SK-N-SH (cell line): Measurements from ENCODE around the gene PRELID3B. TPM values are rescaled to one million over a fixed set of nuclear protein-coding genes. Genes with fewer than 3 reads are reported as not detected.

Source experiments
- CTCF ChIA-PET: fragments of 300-600, 350-600 bp; formaldehyde crosslinking; extraction: SDS; loops from one replicate; lab custom pipeline; 2021; lab: Yijun Ruan, JAX
- POLR2A ChIA-PET: fragments of 350-600 bp; sonication (Branson Sonifier 250); formaldehyde crosslinking; extraction: SDS; loops from one replicate; lab custom pipeline; 2020; ENCODE audit warnings: antibody characterized with exemption, inconsistent platforms; lab: Yijun Ruan, JAX
- DNase-seq: peaks from one replicate; pipeline ENCODE4 v3.0.0; 2012
- H2AFZ ChIP-seq: fragments of 200-600 bp; sonication (generic); 2 replicates; pipeline ENCODE4 v1.8.1; 2016; ENCODE audit warnings: antibody characterized with exemption, mild to moderate bottlenecking, low read depth
- H3F3A ChIP-seq: fragments of 200-600 bp; sonication (generic); replicated peaks from 2 replicates; pipeline ENCODE3; 2016; ENCODE audit warnings: antibody characterized with exemption, mild to moderate bottlenecking; ENCODE audit not compliant: insufficient read depth
- H3K27ac ChIP-seq, 2 experiments: fragments of 200-500 bp in 1 of 2; fragments of 200-600 bp in 1 of 2; sonication (Bioruptor generic) in 1 of 2; sonication (generic), shearing (Covaris generic) in 1 of 2; 2 replicates each; pipeline versions ENCODE4 v1.5.1 to v1.6.1; 2014 to 2016; ENCODE audit warnings: low read depth in 2 of 2, inconsistent platforms in 1 of 2, low read length in 1 of 2, mild to moderate bottlenecking in 1 of 2, mixed read lengths in 1 of 2
- H3K27me3 ChIP-seq: fragments of 200-600 bp; sonication (generic), shearing (Covaris generic); 2 replicates; pipeline ENCODE4 v1.6.1; 2016; ENCODE audit warnings: mixed run types; ENCODE audit not compliant: insufficient read depth
- H3K36me3 ChIP-seq, 2 experiments: fragments of 200-500 bp in 1 of 2; fragments of 200-600 bp in 1 of 2; sonication (Bioruptor generic) in 1 of 2; sonication (generic) in 1 of 2; replicated peaks in 1 of 2; 2 replicates each; pipeline versions ENCODE3 to v1.5.1; 2014 to 2016; ENCODE audit warnings: low read length in 1 of 2, mild to moderate bottlenecking in 1 of 2; ENCODE audit not compliant: insufficient read depth in 2 of 2, control insufficient read depth in 1 of 2
- H3K4me1 ChIP-seq, 2 experiments: fragments of 200-500 bp in 1 of 2; fragments of 200-600 bp in 1 of 2; sonication (Bioruptor generic) in 1 of 2; sonication (generic), shearing (Covaris generic) in 1 of 2; 2 replicates each; pipeline versions ENCODE4 v1.5.1 to v1.6.1; 2014 to 2016; ENCODE audit warnings: low read depth in 1 of 2, low read length in 1 of 2, mixed run types in 1 of 2; ENCODE audit not compliant: insufficient read depth in 2 of 2, control insufficient read depth in 1 of 2
- H3K4me2 ChIP-seq: fragments of 200-600 bp; sonication (generic), shearing (Covaris generic); 2 replicates; pipeline ENCODE4 v1.6.1; 2017; ENCODE audit warnings: mixed run types
- H3K4me3 ChIP-seq, 2 experiments: fragments of 200-500 bp in 1 of 2; fragments of 200-600 bp in 1 of 2; sonication (Bioruptor generic) in 1 of 2; sonication (generic), shearing (Covaris generic) in 1 of 2; 2 replicates each; pipeline versions ENCODE4 v1.5.1 to v1.8.1; 2014 to 2016; ENCODE audit warnings: low read depth in 2 of 2, inconsistent platforms in 1 of 2, low read length in 1 of 2, mild to moderate bottlenecking in 1 of 2, mixed read lengths in 1 of 2, moderate library complexity in 1 of 2
- H3K79me2 ChIP-seq: fragments of 200-600 bp; sonication (generic); 2 replicates; pipeline ENCODE4 v1.8.1; 2017; ENCODE audit warnings: mild to moderate bottlenecking; ENCODE audit not compliant: insufficient read depth
- H3K9ac ChIP-seq: fragments of 200-600 bp; sonication (generic); 2 replicates; pipeline ENCODE4 v1.6.1; 2017; ENCODE audit warnings: mixed run types
- H3K9me2 ChIP-seq: fragments of 200-600 bp; sonication (generic); 2 replicates; pipeline ENCODE4 v1.6.1; 2017; ENCODE audit warnings: mixed run types
- H3K9me3 ChIP-seq: fragments of 200-600 bp; sonication (generic); 2 replicates; pipeline ENCODE4 v1.6.1; 2017; ENCODE audit warnings: mixed run types, mild to moderate bottlenecking, moderate library complexity
- H4K20me1 ChIP-seq: fragments of 200-600 bp; sonication (generic); 2 replicates; pipeline ENCODE4 v1.6.1; 2017; ENCODE audit warnings: mild to moderate bottlenecking, mixed run types; ENCODE audit not compliant: insufficient read depth
- CHD2 ChIP-seq: fragments of 150-350 bp; IDR thresholded peaks from 2 replicates; pipeline ENCODE4 v1.6.1; 2018; ENCODE audit warnings: low read length; ENCODE audit not compliant: partially characterized antibody
- ELF1 ChIP-seq: IDR thresholded peaks from 2 replicates; pipeline ENCODE4 v1.4.0; 2012
- EP300 ChIP-seq, 2 experiments: IDR thresholded peaks; 2 replicates each; pipeline versions ENCODE4 v1.4.0 to v1.6.1; 2012; ENCODE audit warnings: borderline replicate concordance in 1 of 2, low read depth in 1 of 2, low read length in 1 of 2
- FOSL2 ChIP-seq: IDR thresholded peaks from 2 replicates; pipeline ENCODE4 v1.4.0; 2012; ENCODE audit warnings: low read depth, mild to moderate bottlenecking, moderate library complexity, borderline replicate concordance
- MAX ChIP-seq: IDR thresholded peaks from 2 replicates; pipeline ENCODE4 v1.4.0; 2012; ENCODE audit warnings: low read depth
- MEF2A ChIP-seq: IDR thresholded peaks from 2 replicates; pipeline ENCODE4 v1.4.0; 2012; ENCODE audit warnings: low read depth, borderline replicate concordance
- MXI1 ChIP-seq: IDR thresholded peaks from 2 replicates; pipeline ENCODE4 v1.6.1; 2012; ENCODE audit warnings: mild to moderate bottlenecking, low read depth, low read length, improper control_type of control experiment
- NFIC ChIP-seq: IDR thresholded peaks from 2 replicates; pipeline ENCODE4 v1.4.0; 2012; ENCODE audit warnings: borderline replicate concordance
- PBX3 ChIP-seq: IDR thresholded peaks from 2 replicates; pipeline ENCODE4; 2012
- POLR2AphosphoS5 ChIP-seq: IDR thresholded peaks from 2 replicates; pipeline ENCODE4 v1.6.1; 2012; ENCODE audit warnings: low read depth, low read length
- RCOR1 ChIP-seq: fragments of 150-350 bp; IDR thresholded peaks from 2 replicates; pipeline ENCODE4 v1.6.1; 2017; ENCODE audit warnings: antibody characterized with exemption, low read length
- SIN3A ChIP-seq: IDR thresholded peaks from 2 replicates; pipeline ENCODE4 v1.6.1; 2012; ENCODE audit warnings: low read depth, mild to moderate bottlenecking, low read length, moderate library complexity, borderline replicate concordance
- TCF12 ChIP-seq: IDR thresholded peaks from 2 replicates; pipeline ENCODE4 v1.4.0; 2012
- TEAD4 ChIP-seq: IDR thresholded peaks from 2 replicates; pipeline ENCODE4 v1.4.0; 2012; ENCODE audit warnings: mild to moderate bottlenecking, borderline replicate concordance; ENCODE audit not compliant: insufficient read depth
- YY1 ChIP-seq: IDR thresholded peaks from 2 replicates; pipeline ENCODE4 v1.4.0; 2012; ENCODE audit warnings: low read depth, mild to moderate bottlenecking
- WGBS: methylation state at CpG from one replicate; pipeline ENCODE4 v1.1.6; 2017; ENCODE audit warnings: low lambda C conversion rate; 5-methylcytosine and 5-hydroxymethylcytosine counted together
- polyA plus RNA-seq, 3 experiments: library from polyadenylated mRNA; depleted of rRNA; stranded (reverse); fragments of >200 nt; gene quantifications; 2 replicates each; pipeline ENCODE4 v1.2.3, GENCODE V29; 2012

Gene PRELID3B
- polyA plus RNA-seq, 1 of the 3 experiments (the other 2 are of a cell fraction) = 20.9 TPM

GRCh38 chr20:59010995-59011873 is 31.4 kb downstream of the PRELID3B start:
- peak overlapping the region; percentile 64 for H2AFZ ChIP-seq
- no peaks in the 10 kb centered on the region for H3K36me3 ChIP-seq
- no peaks in the 10 kb centered on the region for H3K9me3 ChIP-seq
- no peaks in the 10 kb centered on the region for H3K9me2 ChIP-seq
- POLR2A ChIA-PET = no interaction called here
- CTCF ChIA-PET = interaction anchor here (0.6 to 1.0 kb wide), 2 partner anchors 393 to 774 kb away, joined by 3 to 4 read pairs; no protein-coding TSS in a partner anchor
- H4K20me1 ChIP-seq = no peaks in the 10 kb centered on the region
- DNase-seq = no peak
- H3K9ac ChIP-seq = peak overlapping the region; percentile 55; the same call in 1 of the 2 replicates
- H3K27me3 ChIP-seq = no peaks in the 10 kb centered on the region
- no peak overlapping the region for H3K4me3 ChIP-seq
- TF ChIP-seq RCOR1 (no peak), MEF2A (no peak), MAX (peak; percentile 80), MXI1 (no peak), FOSL2 (no peak), ELF1 (no peak), SIN3A (no peak), YY1 (peak; percentile 50; the same call in 1 of the 2 replicates), NFIC (no peak), TEAD4 (peak; percentile 29; the same call in 1 of the 2 replicates), EP300 (IDR thresholded peaks at IDR 0.05; ENCODE audit: borderline replicate concordance in 1 of 2, low read depth in 1 of 2, low read length in 1 of 2) (0 out of 4 replicates have a peak, but pooled peaks of 1 of the 2 experiments have one; percentile 17), POLR2AphosphoS5 (no peak), PBX3 (peak; percentile 28; the same call in 1 of the 2 replicates), TCF12 (peak; percentile 36; the same call in 1 of the 2 replicates), CHD2 (no peak)
- H3K4me1 ChIP-seq = peaks cover 24 to 30% of the 10 kb centered on the region in 2 experiments; a peak in 3 of 4 replicates
- no peaks in the 10 kb centered on the region for H3K79me2 ChIP-seq
- H3K4me2 ChIP-seq = peak overlapping the region; percentile 50
- H3F3A ChIP-seq = peaks cover 12% of the 10 kb centered on the region
- 71% methylated on average over 17 of the region's 17 CpGs for WGBS
- peak overlapping the region; percentile 36 to 84; a peak in 3 of 4 replicates for H3K27ac ChIP-seq
